DOHH2 (cell line): Measurements from ENCODE around the gene ZSWIM5.

ENCODE experiments used
- EZH2phosphoT487 ChIP-seq: fragments of 200-600 bp; sonication (generic); IDR thresholded peaks from 2 replicates; pipeline ENCODE4 v1.6.1; 2017; ENCODE audit warnings: borderline replicate concordance, mild to moderate bottlenecking, antibody characterized with exemption, low read length, moderate library complexity, mixed read lengths
- TF ChIP-seq, protein P1 (sequence below): fragments of 200-600 bp; sonication (generic); IDR thresholded peaks from one replicate; pipeline ENCODE4 v1.5.1; 2014; ENCODE audit warnings: antibody characterized with exemption, mild to moderate bottlenecking, low read depth, low read length; ENCODE audit not compliant: poor library complexity, severe bottlenecking

DNA sequence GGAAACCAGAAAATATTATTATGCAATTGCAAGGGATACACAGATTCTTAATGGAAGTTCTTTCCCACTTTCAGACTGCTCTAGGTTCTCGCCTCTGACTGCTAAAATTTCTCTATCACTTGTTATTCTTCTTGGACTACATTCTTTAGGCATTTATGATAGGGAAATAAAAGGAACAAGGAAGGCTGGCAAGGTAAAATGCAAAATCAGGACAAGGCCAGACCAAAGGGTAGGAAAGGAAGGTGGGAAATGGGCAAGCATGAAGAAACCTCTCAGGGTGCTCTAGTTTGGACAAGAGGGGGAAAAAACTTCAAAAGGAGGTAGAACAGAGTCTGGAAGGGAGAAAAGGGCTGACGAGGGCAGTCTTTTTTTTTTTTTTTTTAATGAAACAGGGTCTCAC lies 168.2 kb downstream of the ZSWIM5 start:
- TF ChIP-seq, protein P1, sequence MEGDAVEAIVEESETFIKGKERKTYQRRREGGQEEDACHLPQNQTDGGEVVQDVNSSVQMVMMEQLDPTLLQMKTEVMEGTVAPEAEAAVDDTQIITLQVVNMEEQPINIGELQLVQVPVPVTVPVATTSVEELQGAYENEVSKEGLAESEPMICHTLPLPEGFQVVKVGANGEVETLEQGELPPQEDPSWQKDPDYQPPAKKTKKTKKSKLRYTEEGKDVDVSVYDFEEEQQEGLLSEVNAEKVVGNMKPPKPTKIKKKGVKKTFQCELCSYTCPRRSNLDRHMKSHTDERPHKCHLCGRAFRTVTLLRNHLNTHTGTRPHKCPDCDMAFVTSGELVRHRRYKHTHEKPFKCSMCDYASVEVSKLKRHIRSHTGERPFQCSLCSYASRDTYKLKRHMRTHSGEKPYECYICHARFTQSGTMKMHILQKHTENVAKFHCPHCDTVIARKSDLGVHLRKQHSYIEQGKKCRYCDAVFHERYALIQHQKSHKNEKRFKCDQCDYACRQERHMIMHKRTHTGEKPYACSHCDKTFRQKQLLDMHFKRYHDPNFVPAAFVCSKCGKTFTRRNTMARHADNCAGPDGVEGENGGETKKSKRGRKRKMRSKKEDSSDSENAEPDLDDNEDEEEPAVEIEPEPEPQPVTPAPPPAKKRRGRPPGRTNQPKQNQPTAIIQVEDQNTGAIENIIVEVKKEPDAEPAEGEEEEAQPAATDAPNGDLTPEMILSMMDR = no peak
- no peak for TF ChIP-seq EZH2phosphoT487
